Suprapubic skin (tissue), 4 donors: ENCODE results near the gene RGS7. TPM values are rescaled to one million over a fixed set of nuclear protein-coding genes. Genes with fewer than 3 reads are reported as not detected.

Source experiments
- DNase-seq, 2 donors: peaks; one replicate each; pipeline ENCODE4 v3.0.0-alpha.2; 2019; ENCODE audit warnings: low spot score in 2 of 2
- H3K27ac ChIP-seq: fragments of 200-600 bp; sonication (generic); one replicate; pipeline ENCODE4 v1.5.1; 2019
- H3K27me3 ChIP-seq: fragments of 200-600 bp; sonication (generic); one replicate; pipeline ENCODE4 v1.5.1; 2019
- H3K36me3 ChIP-seq: fragments of 200-600 bp; sonication (generic); one replicate; pipeline ENCODE4 v1.5.1; 2019
- H3K4me1 ChIP-seq: fragments of 200-600 bp; sonication (generic); one replicate; pipeline ENCODE4 v1.5.1; 2019
- H3K4me3 ChIP-seq: fragments of 200-600 bp; sonication (generic); one replicate; pipeline ENCODE4 v1.5.1; 2019; ENCODE audit warnings: mild to moderate bottlenecking
- H3K9me3 ChIP-seq: fragments of 200-600 bp; sonication (generic); one replicate; pipeline ENCODE4 v1.5.1; 2019
- CTCF ChIP-seq, 2 donors: fragments of 200-600 bp in 1 of 2; fragments of 450-650 bp in 1 of 2; sonication (generic) in 1 of 2; IDR thresholded peaks; one replicate each; pipeline ENCODE4 v1.5.1; 2016 to 2019; ENCODE audit warnings: antibody characterized with exemption in 2 of 2, mild to moderate bottlenecking in 1 of 2, moderate library complexity in 1 of 2
- EP300 ChIP-seq: sonication (generic); formaldehyde crosslinking; IDR thresholded peaks from one replicate; pipeline ENCODE4 v1.6.1; 2017; ENCODE audit warnings: antibody characterized with exemption
- POLR2A ChIP-seq, 2 donors: fragments of 450-650 bp; IDR thresholded peaks; one replicate each; pipeline ENCODE4 v1.6.1; 2017; ENCODE audit warnings: antibody characterized with exemption in 2 of 2, mild to moderate bottlenecking in 2 of 2, moderate library complexity in 2 of 2
- POLR2AphosphoS5 ChIP-seq, 3 donors: sonication (generic); formaldehyde crosslinking; IDR thresholded peaks; one replicate each; pipeline ENCODE4 v1.6.1; 2017; ENCODE audit warnings: antibody characterized with exemption in 3 of 3
- whole genome bisulfite sequencing: methylation state at CpG from one replicate; pipeline ENCODE4 v1.1.5; 2018; 5-methylcytosine and 5-hydroxymethylcytosine counted together
- total RNA-seq, 4 donors: library from RNA; depleted of rRNA; stranded (reverse); fragments of >200 nt; gene quantifications; one replicate each; pipeline ENCODE4 v1.1.0, GENCODE V29; 2016

RGS7 gene
- total RNA-seq, 4 donors from 2014 or later: not detected

- no peaks in the 10 kb centered on the region for H3K9me3 ChIP-seq
- H3K4me1 ChIP-seq: no peaks in the 10 kb centered on the region
- no peak overlapping the region for H3K4me3 ChIP-seq
- DNase-seq: no peak
- H3K27me3 ChIP-seq: no peaks in the 10 kb centered on the region
- H3K36me3 ChIP-seq: no peaks in the 10 kb centered on the region
- TF ChIP-seq CTCF (IDR thresholded peaks at IDR 0.05): no peak
- TF ChIP-seq POLR2A (IDR thresholded peaks at IDR 0.05): no peak
- no peak for TF ChIP-seq EP300
- no peak for TF ChIP-seq POLR2AphosphoS5 (IDR thresholded peaks at IDR 0.05)
- no peak overlapping the region for H3K27ac ChIP-seq
These were observed 175.5 kb downstream of the RGS7 start for GRCh38 chr1:241181471-241181870.

GRCh38 chr1:241180569-241180968 lies 176.4 kb downstream of the RGS7 start:
- Histone ChIP-seq H3K27me3 (no peaks in the 10 kb centered on the region), H3K36me3 (no peaks in the 10 kb centered on the region), H3K27ac (no peak overlapping the region), H3K4me3 (no peak overlapping the region), H3K4me1 (no peaks in the 10 kb centered on the region), H3K9me3 (no peaks in the 10 kb centered on the region)
- TF ChIP-seq POLR2AphosphoS5 (IDR thresholded peaks at IDR 0.05) (no peak), POLR2A (IDR thresholded peaks at IDR 0.05) (no peak), CTCF (IDR thresholded peaks at IDR 0.05) (no peak), EP300 (no peak)
- no peak for DNase-seq
- WGBS: 87% methylated on average over 4 of the region's 4 CpGs

- 56% methylated on average over 1 of the region's 1 CpG for WGBS
- H3K27ac ChIP-seq: no peak overlapping the region
- H3K4me3 ChIP-seq: no peak overlapping the region
- no peak for TF ChIP-seq POLR2AphosphoS5 (IDR thresholded peaks at IDR 0.05)
- no peak for TF ChIP-seq EP300
- no peak for TF ChIP-seq CTCF (IDR thresholded peaks at IDR 0.05)
- no peak for TF ChIP-seq POLR2A (IDR thresholded peaks at IDR 0.05)
- no peaks in the 10 kb centered on the region for H3K36me3 ChIP-seq
- no peak for DNase-seq
- H3K4me1 ChIP-seq: no peaks in the 10 kb centered on the region
- H3K27me3 ChIP-seq: no peaks in the 10 kb centered on the region
- H3K9me3 ChIP-seq: no peaks in the 10 kb centered on the region
These were observed 179.3 kb downstream of the RGS7 start for GRCh38 chr1:241177660-241178059.

- no peaks in the 10 kb centered on the region for H3K4me1 ChIP-seq
- H3K27ac ChIP-seq: no peak overlapping the region
- no peaks in the 10 kb centered on the region for H3K36me3 ChIP-seq
- DNase-seq: no peak
- H3K9me3 ChIP-seq: no peaks in the 10 kb centered on the region
- H3K27me3 ChIP-seq: no peaks in the 10 kb centered on the region
- TF ChIP-seq CTCF (IDR thresholded peaks at IDR 0.05) (no peak), POLR2AphosphoS5 (IDR thresholded peaks at IDR 0.05) (no peak), POLR2A (IDR thresholded peaks at IDR 0.05) (no peak), EP300 (no peak)
- H3K4me3 ChIP-seq: no peak overlapping the region
These were observed 184.5 kb downstream of the RGS7 start for GRCh38 chr1:241172486-241172885.

GRCh38 chr1:241171991-241172390 lies 185.0 kb downstream of the RGS7 start:
- Histone ChIP-seq H3K27ac (no peak overlapping the region), H3K4me1 (no peaks in the 10 kb centered on the region), H3K27me3 (no peaks in the 10 kb centered on the region), H3K4me3 (no peak overlapping the region), H3K9me3 (no peaks in the 10 kb centered on the region), H3K36me3 (no peaks in the 10 kb centered on the region)
- TF ChIP-seq EP300 (no peak), POLR2AphosphoS5 (IDR thresholded peaks at IDR 0.05) (no peak)
- DNase-seq: no peak
- 32% methylated on average over 3 of the region's 3 CpGs for WGBS

- no peak for DNase-seq
- H3K4me3 ChIP-seq: no peak overlapping the region
- H3K4me1 ChIP-seq: no peaks in the 10 kb centered on the region
- WGBS: 83% methylated on average over 14 of the region's 14 CpGs
- TF ChIP-seq POLR2AphosphoS5 (IDR thresholded peaks at IDR 0.05) (no peak), EP300 (no peak), POLR2A (IDR thresholded peaks at IDR 0.05) (no peak), CTCF (IDR thresholded peaks at IDR 0.05) (no peak)
- no peak overlapping the region for H3K27ac ChIP-seq
- H3K27me3 ChIP-seq: no peaks in the 10 kb centered on the region
- no peaks in the 10 kb centered on the region for H3K36me3 ChIP-seq
- no peaks in the 10 kb centered on the region for H3K9me3 ChIP-seq
These were observed 189.8 kb downstream of the RGS7 start for GRCh38 chr1:241167121-241167630.
